GM21390 (cell line): ENCODE data around the gene RAI1.

ENCODE experiments used
- ATAC-seq: cut with Tn5 transposase; IDR thresholded peaks from one replicate; pipeline ENCODE4 v1.9.1; 2021; ENCODE audit not compliant: unreplicated experiment

The RAI1 gene

GRCh38 chr17:17728550-17729251 lies 47.4 kb downstream of the RAI1 start:
- no peak for ATAC-seq

- ATAC-seq, result no peak
Observed at GRCh38 chr17:17729620-17730249, 48.5 kb downstream of the RAI1 start.

DNA sequence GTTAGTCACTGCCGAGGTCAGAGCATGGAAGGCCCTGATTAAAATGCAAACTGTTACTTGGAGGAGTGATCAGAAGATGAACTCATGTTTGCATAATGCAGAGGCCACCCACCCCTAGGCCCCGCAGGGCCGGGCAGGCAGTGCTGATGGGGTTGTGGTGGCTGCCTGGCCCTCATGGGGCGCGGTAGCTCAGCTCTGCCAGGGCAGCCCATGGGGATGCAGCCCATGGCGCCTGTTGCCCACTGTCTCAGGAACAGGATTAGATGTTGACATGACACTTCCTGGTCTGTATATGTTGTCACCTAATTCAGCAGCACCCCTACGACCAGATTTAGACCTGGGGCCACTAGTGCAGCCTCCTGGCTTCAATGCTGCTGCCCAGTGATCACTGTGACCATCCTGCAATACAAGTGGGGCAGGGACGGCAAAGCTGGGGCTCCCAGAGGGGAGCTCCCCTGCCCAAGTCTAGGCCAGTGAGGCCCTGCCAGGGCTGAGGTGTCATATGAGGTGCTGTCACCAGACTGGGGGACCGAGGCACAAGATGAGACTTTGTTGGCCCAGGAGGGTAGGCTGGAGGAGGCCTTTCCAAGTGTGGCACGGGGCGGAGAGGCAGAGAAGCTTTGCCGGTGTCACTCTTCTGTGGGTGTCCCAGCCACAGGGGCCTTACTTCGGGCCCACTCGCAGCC lies 49.1 kb downstream of the RAI1 start:
- no peak for ATAC-seq

DNA sequence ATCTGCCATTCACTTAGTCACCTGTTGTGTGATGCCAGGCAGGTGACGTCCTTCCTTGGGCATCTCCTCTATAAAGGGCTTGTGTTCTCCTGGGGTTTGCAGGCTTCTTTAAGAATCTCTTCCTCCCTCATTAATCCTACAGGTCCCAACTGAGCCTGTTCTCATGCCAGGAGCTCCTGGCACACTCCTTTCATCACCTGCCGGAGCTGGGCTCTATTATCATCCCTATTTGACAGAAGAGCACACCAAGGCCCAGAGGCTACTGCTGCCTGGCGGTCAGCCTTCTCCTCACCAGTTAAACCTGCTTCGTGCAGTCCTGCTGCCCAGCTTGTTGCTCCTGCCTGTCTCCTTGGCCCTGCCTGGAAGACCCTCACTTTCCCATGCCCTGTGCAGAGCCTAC lies 51.2 kb downstream of the RAI1 start:
- no peak for ATAC-seq

GRCh38 chr17:17732892-17733670 lies 51.8 kb downstream of the RAI1 start:
- ATAC-seq, result no peak

DNA sequence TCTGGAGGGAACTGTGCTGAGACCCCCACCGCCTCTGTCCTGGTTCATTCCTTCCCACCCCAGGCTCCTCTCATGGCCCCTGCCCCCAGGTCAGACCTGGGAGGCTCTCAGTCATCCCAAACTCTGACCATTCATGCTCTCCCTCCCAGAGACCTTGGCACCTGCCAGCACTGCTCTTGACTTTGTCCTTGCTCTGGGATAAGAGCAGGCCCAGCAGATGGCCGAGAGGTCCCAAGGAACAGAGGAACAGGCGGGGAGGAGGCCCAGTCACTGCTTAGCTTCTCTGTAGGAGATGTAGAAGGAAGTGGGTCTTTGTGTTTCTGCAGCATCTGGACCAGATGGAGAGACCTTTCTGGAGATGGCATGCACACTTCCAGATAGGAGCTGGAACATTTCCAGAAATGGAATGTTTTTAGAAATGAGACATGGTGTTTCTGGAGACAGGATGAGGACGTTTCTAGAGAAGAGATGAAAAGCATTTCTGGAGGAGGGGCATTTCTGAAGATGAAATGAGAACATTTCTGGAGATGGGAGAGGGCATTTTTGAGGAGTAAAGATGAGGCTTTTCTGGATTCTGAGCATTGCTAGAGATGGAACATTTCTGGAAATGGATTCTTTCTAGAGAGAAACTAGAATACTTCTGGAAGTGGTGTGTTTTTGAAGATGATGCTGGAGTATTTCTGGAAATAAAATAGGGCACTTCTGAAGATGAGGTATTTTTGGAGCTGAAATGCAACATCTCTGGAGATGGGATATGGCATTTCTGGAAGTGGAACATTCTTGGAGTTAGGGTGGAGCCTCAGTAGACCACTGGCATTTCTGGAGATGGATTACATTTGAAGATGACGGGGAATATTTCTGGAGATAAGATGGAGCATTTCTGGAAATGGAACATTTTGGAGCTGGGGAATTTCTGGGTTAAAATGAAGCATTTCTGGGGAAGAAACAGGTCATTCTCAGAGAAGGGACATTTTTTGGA lies 55.2 kb downstream of the RAI1 start:
- no peak for ATAC-seq

- no peak for ATAC-seq
Observed at GRCh38 chr17:17737961-17738894, 57.0 kb downstream of the RAI1 start.

DNA sequence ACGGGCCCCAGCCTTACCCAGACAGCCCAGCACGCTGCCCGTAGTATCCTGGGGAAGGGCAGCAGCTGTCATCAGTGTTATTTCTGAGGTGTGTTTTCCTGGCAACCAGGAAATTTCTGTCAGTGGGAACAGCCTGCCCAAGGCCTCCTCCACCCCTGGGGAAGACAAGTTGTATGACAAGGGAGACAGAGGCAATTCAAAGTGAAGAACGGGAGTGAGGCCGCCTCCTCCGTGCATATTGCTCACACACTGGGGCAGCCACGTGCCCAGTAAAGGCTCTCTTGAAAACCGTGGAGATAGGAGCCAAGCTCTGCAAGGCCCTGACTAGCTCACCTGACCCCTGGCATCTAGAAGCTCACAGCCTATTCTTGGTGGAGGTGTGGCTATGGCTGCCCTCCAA lies 57.6 kb downstream of the RAI1 start:
- ATAC-seq, result no peak

DNA sequence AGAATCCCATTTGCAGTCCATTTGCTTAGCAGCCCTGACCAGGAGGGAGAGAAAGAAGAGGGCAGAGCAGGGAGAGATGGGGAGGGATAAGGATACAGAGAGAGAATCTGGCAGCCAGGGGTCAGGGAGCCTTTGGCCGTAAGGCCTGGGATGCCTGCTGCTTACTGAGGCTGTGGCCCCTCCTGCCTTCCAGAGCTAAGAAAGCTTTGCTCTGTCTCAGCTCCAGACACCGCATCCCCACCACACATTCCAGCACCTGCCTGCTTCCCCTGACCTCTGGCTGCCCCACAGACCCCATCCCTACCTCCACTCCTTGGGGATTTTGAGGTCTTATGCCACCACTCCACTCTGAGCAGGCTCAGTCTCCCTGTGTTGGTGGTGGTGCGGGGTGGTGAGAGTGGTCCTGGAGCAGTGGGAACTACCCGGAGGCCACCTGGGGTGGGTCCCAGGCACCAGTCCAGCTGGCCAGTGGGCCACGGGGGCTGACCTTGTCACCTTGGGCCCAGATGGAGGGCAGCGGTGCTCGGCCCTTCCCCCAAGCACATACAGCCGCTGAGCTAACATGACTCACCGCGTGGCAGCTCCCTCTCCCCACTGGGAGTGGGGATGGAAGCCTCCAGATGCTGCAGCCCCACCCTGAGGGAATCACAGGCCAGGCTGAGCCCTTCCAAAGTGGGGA lies 58.3 kb downstream of the RAI1 start:
- ATAC-seq, result no peak

GRCh38 chr17:17740615-17741348 lies 59.5 kb downstream of the RAI1 start:
- ATAC-seq, result no peak

DNA sequence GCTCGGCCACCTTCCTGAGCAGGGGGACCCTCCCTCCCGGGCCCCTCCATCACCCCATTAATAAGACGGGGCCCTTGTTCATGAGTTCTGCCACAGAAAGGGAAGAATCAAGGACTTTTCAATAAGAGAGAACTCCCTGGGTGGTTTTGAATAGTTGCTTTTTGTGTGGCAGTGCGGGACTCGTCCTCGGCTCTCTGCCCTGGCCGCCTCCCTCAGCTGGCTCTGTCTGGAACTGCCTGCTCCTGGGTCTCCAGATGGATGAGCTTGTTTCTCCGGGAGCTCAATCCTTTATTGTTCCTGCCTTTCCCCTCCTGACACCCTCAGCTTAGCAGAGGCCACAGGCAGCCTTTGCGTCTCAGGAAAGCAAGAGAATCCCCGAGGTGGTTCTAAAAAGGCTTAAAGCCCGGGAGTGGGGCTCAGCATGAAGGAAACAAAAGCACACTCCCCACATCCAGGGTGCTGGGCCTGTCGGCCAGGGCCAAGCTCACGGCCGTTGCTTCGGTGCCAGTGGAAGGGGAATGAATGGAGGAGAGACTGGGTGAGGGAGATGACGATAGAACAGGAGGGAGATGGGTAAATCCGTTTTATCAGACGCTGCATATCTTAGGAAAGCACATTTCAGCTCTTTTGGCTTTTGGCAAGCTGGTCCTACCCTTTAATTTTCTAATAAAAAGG lies 60.2 kb downstream of the RAI1 start:
- no peak for ATAC-seq

DNA sequence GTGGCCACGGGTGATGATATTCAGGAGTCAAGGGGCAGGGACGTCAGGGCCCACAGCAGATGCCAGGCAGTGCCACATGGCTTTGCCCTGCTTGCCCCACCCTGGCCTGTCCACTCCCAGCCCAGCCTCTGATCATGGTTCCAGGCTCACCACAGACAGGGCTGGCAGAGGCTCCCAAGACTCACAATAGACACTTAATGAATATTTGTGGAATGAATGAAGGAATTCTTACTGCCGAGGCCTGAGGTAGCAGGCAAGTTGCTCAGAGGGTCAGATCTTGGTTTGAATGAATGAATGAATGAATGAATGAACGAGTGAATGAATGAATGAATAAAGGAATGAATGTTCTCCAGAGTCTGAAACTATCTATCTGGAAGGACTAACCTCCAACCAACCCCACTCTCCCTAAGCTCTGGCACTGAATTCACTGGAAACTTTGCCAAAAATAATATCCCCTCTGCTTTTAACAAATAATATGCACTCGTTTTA lies 60.9 kb downstream of the RAI1 start:
- no peak for ATAC-seq

DNA sequence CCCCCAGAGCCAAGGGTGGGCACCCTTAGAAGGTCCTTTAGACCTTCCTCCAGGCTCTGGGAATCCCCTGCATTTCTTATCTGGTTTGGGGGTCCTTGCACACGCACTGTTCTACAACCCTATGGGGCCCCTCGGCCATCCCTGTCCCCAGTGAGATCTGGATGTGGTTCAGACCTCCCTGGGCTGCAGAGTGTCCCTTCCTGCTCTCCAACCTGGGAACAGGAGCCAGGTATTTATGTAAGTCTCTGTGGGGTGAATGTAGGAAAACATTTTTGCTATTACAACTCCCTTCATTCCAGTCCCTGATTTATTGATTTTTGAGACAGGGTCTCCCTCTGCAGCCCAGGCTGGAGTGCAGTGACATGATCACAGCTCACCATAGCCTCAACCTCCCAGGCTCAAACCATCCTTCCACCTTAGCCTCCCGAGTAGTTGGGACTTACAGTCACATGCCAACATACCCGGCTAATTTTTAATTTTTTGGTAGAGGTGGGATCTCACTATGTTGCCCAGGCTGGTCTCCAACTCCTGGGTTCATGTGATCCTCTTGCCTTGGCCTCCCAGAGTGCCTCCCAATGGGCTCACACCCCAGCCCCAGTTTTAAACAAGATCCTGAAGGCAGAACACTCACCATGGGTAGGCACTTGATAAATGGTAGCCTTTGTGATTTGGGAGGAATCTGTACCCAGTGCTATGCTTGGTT lies 61.6 kb downstream of the RAI1 start:
- ATAC-seq, result no peak

- ATAC-seq, result no peak
Observed at GRCh38 chr17:17743391-17744112, 62.3 kb downstream of the RAI1 start.

GRCh38 chr17:17744116-17744515 lies 62.9 kb downstream of the RAI1 start:
- ATAC-seq, result no peak
